GM21717 (cell line): ENCODE results near the gene DAD1.
A peak's percentile ranks its signal among the peaks of the same experiment; 100 is the strongest.

Experiments
- ATAC-seq: cut with Tn5 transposase; IDR thresholded peaks from one replicate; pipeline ENCODE4 v1.9.1; 2021; ENCODE audit warnings: mild to moderate bottlenecking, moderate library complexity; ENCODE audit not compliant: unreplicated experiment

The DAD1 gene

DNA sequence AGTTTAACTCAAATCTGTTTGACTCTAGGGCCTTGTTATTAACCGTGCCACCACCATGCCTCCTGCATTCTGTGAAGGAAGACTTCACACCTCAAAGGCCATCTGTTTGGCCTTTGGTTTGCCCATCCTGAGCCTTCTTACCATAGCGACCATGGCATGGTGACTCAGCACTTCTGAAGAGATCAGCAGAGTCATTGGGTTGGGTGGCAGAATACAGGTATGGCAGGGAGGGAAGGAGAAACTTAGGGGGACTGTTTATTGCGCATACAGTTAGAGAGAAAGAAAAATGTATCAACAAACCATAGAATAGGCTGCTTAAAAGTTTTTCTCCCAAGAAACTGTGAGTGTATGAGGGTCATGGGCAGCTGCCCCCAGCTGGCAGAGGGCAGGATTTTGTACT lies 49.2 kb downstream of the DAD1 start:
- no peak for ATAC-seq

DNA sequence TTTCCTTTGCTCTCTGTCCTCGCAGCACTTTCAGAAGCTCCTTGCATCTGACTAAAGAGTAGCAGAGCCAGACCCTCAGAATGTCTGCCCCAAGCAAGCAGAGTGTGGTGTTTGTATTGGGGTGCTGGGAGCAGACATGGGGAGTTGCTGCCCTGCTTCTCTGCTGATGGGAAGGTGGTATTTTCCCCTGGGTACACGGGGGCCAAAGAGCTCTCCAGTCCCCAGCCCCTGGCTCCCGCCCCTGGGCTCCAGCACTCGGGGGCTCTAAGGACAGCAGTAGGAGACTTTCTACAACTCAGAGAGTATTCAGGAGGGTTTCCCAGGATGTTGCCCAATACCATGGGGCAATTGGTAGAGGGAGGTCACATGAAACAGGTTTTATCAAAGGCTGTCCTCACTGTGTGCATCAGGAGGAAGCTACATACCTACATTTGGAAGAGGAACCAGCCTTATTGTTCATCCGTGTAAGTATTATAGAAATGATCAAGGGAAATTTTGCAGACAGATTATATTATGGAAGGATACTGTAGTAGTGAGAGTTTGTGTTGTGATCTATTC lies 50.3 kb downstream of the DAD1 start:
- no peak for ATAC-seq

DNA sequence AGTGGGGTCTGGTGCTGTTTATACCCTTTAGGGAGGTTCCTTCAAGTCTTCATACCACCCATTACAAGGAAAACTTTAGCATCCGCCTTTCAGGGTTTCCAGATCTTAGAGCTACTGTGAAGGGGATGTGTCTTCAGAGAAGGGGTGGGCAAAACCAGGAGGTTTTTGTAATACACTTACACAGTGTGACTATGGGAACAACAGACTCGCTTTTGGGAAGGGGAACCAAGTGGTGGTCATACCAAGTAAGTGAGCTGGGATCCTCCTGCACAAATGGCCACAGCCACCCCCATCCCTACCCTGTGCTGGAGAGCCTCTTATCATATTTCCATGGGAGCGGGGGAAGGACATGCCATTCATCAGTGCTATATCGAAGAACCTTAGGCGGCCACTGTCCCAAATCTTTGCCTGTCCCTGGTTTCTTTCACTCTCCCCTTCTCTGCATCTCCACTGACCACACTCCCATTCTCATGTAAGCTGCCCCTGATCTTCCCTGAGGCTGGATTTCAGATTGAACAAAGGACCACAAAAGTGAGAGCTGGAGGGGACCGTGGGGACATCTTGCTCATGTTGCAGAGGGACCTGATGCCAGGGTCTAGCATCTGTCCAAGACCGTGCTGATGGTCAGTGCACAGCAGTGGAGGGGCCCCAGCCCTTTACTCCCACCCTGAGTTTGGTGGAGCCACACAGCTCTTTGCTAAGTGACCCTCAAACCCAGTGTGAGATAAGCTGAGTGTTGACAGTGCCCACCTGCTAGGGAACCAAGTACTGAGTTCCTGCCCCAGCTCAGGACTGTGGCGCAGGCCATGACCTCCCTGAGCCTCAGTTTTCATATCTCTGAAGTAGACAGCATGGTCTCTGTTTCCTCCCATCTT lies 51.4 kb downstream of the DAD1 start:
- no peak for ATAC-seq

DNA sequence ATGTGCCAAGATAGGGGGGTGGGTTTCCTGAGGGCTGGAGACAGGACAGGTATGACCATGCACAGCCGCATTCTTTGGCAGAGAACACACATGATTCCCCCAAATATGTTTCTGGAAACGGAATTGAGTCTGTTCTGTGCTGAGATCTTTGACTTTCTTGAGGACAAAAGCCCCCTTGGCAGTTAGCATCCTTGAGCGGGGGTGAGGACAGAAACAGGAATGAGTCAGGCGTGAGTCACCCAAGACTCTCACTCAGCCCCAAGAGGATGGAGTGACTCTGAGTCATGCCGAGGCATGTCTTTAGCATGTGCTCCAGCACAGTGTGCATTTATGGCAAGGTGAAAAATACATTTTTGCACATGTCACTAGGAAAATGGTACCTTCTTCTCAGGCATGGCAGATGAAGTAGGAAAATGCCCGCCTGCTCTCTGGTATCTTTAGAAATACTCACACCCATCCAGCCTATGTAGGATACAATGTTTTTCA lies 52.1 kb downstream of the DAD1 start:
- peak; percentile 80 for ATAC-seq

DNA sequence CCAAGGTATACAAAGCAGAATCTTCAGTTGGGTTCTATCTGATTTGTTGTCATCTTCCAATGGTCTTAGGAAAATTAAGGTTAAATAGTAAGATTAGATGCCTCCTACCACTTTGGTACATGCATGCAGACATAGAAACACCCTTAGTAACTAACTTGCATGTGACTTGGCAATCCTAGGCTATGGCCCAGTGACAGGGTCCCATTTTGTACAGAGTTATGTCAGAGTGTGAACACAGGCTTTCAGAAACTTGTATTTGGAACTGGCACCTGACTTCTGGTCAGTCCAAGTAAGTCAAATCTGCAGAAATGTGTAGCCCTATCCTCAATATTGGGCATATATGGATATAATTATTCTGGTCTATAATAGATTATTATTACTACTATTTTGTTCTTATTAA lies 53.1 kb downstream of the DAD1 start:
- no peak for ATAC-seq

DNA sequence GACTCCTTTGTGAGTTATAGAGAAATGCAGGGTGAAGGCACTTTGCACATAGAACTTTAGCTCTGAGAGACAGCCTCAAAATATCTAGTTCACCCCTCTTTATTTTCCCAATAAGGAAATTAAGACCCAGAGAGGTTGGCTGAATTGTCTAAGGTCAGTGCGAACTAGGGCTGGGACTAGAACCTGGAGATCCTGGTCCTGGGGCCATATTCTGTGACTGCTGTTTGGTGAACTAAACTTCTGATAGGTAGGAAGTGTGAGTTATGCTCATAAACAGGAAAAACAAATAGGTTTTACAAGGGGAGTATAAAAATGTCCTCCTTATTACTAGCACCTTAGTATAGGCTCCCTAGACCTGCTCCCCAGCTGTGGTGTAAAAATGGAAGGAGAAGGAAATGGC lies 53.9 kb downstream of the DAD1 start:
- no peak for ATAC-seq

DNA sequence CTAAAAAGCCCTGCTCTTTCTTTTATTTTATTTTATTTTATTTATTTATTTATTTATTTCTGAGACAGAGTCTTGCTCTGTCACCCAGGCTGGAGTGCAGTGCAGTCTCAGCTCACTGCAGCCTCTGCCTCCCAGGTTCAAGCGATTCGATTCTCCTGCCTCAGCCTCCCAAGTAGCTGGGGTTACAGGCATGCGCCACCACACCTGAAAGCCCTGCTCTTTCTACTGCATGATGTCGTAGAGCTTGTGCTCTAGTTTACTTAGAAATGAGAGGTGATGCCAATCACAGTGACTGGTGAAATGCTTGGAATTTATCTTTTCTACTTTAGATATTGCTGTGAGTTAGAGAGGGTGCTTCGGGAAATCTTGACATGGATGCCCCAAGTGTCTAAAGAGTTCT lies 54.5 kb downstream of the DAD1 start:
- no peak for ATAC-seq

DNA sequence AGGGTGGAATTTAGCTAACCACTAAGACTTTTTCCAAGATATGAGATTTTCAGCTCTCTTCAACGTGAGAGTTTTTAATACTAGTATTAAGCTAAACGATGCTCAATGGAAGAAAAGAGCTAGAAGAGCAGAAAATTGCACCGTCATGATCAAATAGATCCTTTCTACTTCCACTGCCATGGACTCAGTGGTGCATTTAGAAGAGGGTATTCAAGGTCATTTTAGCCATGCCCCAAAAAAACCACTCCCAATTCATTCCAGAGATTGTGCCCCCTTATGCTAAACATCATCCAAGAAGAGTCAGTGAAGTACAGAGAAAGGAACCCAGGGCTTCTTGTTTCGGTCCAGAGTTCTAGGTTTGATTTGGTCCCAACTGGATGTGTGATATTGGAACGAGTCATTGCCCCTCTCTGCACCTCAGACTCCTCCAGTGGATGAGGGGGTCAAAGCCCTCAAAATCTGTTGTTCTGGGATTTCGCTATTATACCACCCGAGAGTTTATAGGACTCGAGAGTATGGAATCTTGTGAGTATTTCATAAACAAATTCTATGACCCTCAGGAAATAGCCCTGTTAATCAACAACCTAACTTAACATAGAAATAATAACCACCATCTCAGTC lies 55.2 kb downstream of the DAD1 start:
- no peak for ATAC-seq

DNA sequence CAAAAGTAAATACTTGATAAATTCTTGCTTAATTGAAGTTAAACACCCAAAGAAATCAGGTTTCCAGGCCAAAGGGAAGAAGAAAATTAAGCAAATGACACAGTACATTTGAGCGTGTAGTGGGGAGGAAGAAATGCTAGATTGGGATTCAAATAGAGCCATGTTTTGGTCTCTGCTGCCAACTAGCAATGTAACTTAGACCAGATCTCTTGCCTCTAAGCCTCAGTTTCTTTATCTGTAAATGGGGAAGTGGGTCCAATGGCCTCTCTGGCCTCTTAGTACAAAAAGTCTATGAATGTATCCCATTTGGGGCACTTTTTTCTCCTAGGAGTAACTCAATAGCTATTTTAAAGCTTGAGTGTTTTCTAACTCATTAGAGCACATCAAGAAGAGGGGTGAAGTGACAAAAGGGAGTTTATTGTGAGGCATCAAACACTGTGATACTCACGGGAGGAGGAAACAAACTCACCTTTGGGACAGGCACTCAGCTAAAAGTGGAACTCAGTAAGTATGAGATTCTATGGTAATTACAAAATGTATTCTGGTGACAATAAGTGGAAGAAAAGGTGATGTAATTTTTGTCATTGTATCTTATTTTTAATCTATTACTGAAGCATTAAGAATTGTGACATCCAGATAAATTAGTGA lies 55.8 kb downstream of the DAD1 start:
- no peak for ATAC-seq

DNA sequence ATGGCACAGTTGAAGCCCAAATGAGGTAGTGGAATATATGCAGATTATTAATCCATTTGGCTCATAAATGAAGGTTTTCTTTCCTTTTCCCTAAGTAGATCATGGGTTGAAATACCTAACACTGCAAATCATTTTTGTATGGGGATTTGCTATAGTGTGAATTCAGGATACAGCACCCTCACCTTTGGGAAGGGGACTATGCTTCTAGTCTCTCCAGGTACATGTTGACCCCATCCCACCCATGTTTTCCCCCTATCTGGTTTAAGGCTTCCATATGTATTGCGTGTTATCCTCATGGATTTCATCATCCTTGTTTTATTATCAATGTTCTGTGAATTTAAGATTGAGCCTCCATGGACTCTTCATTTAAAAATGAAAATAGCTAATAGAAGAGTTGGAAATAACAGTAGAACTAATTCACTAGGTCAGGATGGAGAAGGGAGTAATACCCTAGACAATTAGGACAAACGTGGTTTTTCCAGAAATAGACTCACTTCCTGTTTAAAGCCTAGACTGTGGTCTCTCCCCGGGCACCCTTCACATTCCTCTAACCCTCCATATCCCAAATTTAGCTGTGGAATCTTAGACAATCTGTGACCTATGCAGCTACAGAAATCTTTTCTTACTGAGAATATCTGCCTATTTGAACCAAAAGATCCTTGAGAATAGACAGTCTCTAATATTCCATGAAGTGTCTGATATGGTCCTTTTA lies 56.5 kb downstream of the DAD1 start:
- no peak for ATAC-seq

DNA sequence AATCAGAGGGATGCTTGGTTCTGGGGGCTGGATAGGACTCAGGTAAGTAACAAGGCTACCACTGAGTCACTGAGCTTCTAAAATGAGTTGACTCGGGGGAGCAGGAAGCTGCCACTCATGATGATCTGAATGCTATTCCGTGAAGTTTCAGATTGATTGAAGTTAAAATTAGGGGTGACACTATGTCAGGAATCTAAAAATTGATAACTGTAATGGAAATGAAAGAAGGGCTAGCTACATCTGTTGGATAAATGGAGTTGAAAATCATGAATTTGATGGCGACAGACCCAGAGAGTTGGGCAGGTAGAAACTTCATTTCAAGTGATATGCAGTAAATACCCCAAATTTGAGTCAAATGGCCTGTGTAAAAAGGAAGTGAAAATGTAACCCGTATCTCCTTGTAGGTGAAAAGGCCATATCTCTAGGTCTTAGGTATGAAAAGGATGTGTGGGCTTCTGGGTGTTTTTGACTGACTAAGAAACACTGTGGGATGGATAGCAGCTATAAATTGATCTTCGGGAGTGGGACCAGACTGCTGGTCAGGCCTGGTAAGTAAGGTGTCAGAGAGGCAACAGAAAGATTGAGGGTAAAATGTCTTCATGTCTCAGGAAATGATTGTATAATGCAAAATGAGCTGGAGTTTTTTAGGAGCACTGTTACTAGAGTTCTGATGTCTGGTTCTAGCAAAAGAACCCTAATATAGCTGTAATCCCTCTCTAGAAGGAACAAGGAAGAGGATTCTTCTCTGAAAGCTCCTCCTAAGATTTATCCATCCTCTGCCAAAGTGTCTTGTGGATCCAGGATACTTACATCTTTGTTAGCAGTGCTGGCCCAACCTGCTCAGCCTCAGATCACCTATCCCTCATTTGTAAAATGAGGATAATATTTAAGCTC lies 57.3 kb downstream of the DAD1 start:
- ATAC-seq = peak; percentile 64

DNA sequence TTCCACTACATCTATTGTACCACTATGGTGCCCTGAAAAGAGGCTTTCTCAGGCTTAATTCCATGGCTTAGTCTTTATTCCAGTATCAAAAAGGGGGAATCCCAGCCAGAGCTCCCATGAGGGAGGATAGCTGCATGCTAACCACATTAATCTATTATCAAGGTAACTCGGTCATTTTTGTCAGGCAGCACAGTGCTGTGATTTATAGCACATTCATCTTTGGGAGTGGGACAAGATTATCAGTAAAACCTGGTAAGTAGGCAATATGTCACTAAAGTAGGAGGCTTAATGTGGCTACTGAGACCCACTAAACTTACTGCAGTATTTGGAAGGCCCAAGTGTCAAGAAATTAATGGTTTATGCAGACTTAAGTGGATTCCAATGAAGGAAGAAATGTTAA lies 58.9 kb downstream of the DAD1 start:
- no peak for ATAC-seq

DNA sequence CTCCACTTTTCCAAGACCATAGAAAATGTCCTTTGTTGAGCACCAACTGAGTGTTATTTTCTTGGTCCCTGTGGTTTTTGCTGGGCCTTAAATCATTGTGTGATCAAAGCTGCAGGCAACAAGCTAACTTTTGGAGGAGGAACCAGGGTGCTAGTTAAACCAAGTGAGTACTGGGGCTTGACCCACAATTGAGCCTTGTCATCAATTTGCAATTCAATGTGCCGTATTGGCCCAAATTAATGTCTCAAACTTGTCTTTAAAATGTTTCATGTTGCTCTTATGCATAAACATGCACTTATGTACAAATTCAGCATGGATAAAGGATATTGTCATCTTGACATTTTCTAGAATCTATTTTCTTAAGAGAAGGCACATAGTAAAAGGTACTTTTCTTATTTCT lies 62.3 kb downstream of the DAD1 start:
- no peak for ATAC-seq

DNA sequence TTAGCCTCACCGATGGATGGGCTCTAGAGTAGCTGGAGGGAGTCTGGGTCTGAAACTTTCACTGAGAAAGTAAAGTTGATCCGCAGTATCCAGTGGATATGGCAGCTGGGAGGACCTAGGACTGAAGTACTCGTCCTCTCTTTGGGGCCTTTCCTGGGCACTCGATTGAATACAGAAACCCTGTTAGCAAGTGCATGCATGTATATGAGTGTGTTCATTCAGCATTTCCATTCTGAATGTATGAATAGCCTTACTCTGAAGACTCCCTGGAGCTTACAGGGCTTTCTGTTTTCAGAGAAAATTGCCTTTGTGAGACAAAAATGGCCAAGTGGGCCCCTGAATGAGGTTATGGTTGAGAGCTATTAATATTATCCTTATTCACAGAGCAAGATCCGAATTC lies 62.8 kb downstream of the DAD1 start:
- no peak for ATAC-seq

DNA sequence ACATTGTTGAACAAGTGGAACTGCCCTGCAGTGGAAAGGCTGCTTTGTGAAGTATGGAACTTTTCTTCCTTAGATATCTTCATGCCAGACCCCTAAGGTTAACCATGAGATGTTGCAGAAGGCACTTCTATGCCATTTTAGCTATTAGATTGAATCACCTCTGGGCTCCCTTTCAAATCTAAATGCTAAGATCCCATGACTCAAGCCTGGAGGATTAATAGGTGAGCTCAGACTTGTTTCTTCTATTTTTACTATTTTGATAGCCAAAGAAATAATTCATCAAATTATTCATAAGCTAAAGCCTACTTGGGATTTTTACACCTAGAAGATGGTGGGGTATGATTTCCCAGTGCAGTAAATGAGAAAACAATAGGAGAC lies 64.3 kb downstream of the DAD1 start:
- ATAC-seq = no peak

DNA sequence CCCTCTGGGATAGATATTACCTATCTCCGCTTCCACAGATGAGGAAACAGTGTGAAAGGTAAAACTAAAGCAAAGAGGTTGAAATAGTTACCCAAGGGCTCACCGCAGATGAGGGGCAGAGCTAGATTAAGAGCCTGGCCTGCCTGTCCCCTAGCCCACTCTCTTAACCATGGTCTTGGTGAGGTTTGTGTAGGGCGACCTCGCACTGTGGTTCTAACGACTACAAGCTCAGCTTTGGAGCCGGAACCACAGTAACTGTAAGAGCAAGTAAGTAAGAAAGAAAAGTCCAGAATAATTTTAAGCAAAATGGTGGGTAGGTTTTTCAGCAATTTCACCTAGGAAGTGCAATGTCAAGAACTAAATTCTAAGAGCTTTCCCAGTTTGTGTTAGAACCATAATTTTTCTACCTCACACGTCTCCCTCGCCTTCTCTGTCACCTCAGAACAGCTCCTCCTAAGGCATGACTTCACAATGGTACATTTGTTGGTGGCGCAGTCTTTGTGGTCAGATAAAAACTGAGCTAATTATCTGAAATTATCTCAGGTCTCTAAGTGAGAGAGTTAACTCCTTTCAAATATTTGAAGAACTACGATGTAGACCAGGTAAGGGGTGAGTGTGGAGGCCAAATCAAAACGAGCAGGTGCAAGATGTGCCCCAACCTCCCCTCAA lies 64.8 kb downstream of the DAD1 start:
- no peak for ATAC-seq

DNA sequence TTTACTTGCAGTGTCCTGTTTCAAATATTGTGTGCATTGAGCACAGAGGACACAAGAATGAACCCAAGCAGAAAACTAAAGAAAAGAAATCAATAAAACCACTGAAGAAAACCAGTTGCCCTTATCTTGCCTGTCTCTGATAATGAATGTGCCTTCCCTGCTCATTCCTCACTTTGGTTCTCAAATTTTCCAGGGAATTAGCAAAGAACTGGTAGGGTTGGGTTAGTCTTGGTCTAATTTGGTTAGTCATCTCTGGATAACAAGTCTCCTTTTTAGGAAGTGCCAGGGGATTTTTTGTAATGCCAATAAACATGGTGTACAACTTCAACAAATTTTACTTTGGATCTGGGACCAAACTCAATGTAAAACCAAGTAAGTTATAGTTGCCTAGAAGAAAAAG lies 65.7 kb downstream of the DAD1 start:
- no peak for ATAC-seq

DNA sequence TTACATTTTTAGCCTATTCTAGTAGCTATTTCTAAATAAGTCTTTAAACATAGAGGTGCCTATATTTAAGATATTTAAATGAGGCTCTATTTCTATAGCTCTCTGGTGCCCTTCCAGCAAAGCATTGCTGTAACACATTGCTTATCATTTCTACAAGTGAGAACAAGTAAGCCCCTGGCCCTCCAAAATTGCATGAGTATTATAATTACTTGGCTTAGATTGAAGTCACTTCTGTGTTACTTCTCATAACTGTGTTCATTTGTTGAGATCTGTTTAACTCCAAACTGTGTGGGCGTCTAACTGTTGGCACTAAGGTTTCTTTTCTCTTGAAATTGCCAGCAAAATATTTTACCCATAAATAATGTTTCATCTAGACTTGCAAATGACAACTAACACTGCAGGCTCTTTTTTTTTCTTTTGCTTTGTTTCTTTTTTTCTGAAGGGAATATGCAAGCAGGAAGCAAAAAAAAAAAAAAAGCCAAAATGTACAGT lies 66.5 kb downstream of the DAD1 start:
- no peak for ATAC-seq
